Type B pancreatic cell (in vitro differentiated cells): ENCODE data around the gene CCNYL1. TPM values are rescaled to one million over a fixed set of nuclear protein-coding genes. Genes with fewer than 3 reads are reported as not detected.
"Not testable (repeated sequence)": the region's sequence is repeated elsewhere in the genome, so short reads cannot be mapped to it uniquely, and the experiment has no call there.

Experiments
- DNase-seq: peaks from one replicate; pipeline ENCODE4 v3.0.0; 2021; ENCODE audit warnings: mixed read lengths; ENCODE audit not compliant: unreplicated experiment; ENCODE audit errors: extremely low spot score
- H3K27ac Mint-ChIP-seq: 2 replicates; pipeline ENCODE4 v1.8.0; 2021; ENCODE audit warnings: mild to moderate bottlenecking, mixed read lengths
- H3K27me3 Mint-ChIP-seq: 2 replicates; pipeline ENCODE4 v1.8.0; 2021; ENCODE audit warnings: mixed read lengths
- H3K36me3 Mint-ChIP-seq: 2 replicates; pipeline ENCODE4 v1.8.0; 2021; ENCODE audit warnings: mixed read lengths
- H3K4me1 Mint-ChIP-seq: one replicate; pipeline ENCODE4 v1.8.0; 2021; ENCODE audit warnings: mixed read lengths; ENCODE audit not compliant: unreplicated experiment
- H3K4me3 Mint-ChIP-seq: 2 replicates; pipeline ENCODE4 v1.8.0; 2021; ENCODE audit warnings: mild to moderate bottlenecking, mixed read lengths
- H3K9me3 Mint-ChIP-seq: 2 replicates; pipeline ENCODE4 v1.8.0; 2021; ENCODE audit warnings: mixed read lengths
- total RNA-seq: library from RNA; stranded (reverse); gene quantifications from 2 replicates; pipeline ENCODE4 v1.2.1, GENCODE V29; 2021; ENCODE audit warnings: low replicate concordance
- TF ChIP-seq, protein P1 (sequence below): fragments of 200-600 bp; sonication (generic); conservative IDR thresholded peaks from 2 replicates; pipeline ENCODE4 v1.5.0; 2021; ENCODE audit warnings: antibody characterized with exemption, mild to moderate bottlenecking

Gene CCNYL1
- total RNA-seq, 1 donor from 2014 or later, result 20.8 TPM

DNA sequence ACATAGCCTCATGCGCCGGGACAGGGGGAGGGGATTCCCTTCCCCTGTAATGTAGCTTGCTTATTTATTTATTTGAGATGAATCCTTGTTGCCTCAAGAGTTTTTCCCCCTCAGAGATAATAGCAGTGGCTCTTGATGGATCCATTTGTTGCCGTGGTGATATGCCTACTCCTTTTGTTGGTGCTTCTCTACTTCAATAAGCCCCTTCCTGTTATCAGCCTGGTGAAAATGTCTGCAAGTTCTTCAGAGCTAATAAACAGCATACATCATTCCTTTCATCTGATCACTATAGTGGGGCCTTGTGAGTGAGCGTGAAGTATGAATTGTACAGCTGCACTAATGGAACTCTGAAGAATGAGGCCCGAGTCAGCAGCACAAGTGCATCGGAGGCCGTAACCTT lies 38.9 kb downstream of the CCNYL1 start:
- Mint-ChIP-seq H3K4me3 (no peak overlapping the region), H3K4me1 (peaks cover 22% of the 10 kb centered on the region), H3K36me3 (peaks cover 8% of the 10 kb centered on the region), H3K9me3 (no peaks in the 10 kb centered on the region), H3K27ac (no peak overlapping the region), H3K27me3 (no peaks in the 10 kb centered on the region)
- TF ChIP-seq, protein P1, sequence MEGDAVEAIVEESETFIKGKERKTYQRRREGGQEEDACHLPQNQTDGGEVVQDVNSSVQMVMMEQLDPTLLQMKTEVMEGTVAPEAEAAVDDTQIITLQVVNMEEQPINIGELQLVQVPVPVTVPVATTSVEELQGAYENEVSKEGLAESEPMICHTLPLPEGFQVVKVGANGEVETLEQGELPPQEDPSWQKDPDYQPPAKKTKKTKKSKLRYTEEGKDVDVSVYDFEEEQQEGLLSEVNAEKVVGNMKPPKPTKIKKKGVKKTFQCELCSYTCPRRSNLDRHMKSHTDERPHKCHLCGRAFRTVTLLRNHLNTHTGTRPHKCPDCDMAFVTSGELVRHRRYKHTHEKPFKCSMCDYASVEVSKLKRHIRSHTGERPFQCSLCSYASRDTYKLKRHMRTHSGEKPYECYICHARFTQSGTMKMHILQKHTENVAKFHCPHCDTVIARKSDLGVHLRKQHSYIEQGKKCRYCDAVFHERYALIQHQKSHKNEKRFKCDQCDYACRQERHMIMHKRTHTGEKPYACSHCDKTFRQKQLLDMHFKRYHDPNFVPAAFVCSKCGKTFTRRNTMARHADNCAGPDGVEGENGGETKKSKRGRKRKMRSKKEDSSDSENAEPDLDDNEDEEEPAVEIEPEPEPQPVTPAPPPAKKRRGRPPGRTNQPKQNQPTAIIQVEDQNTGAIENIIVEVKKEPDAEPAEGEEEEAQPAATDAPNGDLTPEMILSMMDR, result no peak
- DNase-seq, result no peak

DNA sequence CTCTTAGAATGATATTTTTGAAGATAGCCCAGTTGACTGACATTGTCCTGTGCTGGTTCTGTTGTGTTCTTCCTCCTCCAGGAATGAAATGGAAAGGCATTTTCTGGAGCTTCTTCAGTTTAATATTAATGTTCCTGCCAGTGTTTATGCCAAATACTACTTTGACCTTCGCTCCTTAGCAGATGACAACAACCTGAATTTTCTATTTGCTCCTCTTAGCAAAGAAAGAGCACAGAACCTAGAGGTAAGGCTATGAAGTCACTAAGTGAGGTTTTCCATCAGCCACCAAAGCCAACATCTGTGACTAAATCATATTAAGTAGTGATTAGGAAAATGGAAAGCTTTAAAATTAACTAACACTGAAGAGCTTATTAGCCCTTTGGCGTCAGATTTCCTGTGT lies 39.4 kb downstream of the CCNYL1 start:
- no peak for DNase-seq
- Mint-ChIP-seq H3K27ac (no peak overlapping the region), H3K36me3 (peaks cover 8% of the 10 kb centered on the region), H3K27me3 (no peaks in the 10 kb centered on the region), H3K4me1 (peaks cover 21% of the 10 kb centered on the region), H3K9me3 (no peaks in the 10 kb centered on the region), H3K4me3 (no peak overlapping the region)
- TF ChIP-seq, protein P1, result no peak

DNA sequence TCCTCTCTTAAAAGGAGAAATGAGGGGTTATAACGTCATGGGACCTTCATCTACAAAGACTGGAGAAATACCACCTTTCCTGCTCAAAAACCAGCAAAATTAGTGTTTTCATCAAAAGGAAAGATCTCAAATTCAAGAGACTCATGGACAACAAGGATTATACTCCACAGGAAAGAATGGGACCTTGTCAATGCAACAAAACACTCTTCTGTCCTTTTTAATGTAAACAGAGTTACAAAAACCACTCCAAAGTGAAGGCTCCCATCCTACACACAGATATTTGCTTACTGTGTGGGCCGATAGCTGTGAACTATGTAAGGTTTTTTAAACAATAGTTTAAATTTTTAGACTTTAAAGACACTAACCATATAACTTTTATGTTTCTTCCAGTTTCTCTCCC lies 42.2 kb downstream of the CCNYL1 start:
- not testable (repeated sequence) for DNase-seq, H3K4me3 Mint-ChIP-seq, H3K9me3 Mint-ChIP-seq, H3K27me3 Mint-ChIP-seq, H3K36me3 Mint-ChIP-seq, H3K27ac Mint-ChIP-seq
- H3K4me1 Mint-ChIP-seq, result peaks cover 12% of the 10 kb centered on the region

DNA sequence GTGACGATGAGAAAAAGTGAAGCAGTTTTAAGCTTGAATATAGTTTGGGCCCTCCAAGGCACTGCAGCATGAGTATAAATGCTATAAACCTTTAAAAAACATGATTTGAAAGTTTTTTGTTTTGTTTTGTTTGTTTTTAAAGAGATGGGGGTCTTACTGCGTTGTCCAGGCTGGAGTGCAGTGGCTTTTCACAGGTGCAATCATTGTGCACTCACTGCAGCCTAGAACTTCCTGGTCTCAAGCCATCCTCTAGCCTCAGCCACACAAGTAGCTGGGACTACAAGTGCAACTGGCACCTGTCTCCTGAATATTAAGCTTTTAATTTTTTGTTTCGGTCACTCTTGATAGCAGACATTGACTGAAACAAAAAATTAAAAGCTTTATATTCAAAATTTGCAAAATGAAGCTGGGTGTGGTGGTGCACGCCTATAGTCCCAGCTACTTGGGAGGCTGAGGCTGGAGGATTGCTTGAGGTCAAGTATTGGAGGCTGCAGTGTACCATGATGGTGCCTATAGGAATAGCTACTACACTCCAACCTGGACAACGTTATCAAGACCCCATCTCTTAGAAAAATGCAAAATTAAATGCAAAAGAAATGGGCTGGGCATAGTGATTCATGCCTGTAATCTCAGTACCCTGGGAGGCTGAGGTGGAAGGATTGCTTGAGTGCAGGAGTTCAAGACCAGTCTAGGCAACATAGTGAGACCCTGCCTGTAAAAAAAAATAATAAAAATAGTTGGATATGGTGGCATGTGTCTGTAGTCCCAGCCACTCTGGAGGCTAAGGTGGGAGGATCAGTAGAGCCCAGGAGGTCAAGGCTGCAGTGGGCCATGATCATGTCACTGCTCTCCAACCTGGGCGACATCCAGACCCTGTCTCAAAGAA lies 43.3 kb downstream of the CCNYL1 start:
- no peak overlapping the region for H3K27ac Mint-ChIP-seq
- peaks cover 3% of the 10 kb centered on the region for H3K36me3 Mint-ChIP-seq
- no peak overlapping the region for H3K4me3 Mint-ChIP-seq
- TF ChIP-seq, protein P1, result no peak
- H3K4me1 Mint-ChIP-seq, result peaks cover 12% of the 10 kb centered on the region
- H3K27me3 Mint-ChIP-seq, result no peaks in the 10 kb centered on the region
- DNase-seq, result no peak
- H3K9me3 Mint-ChIP-seq, result no peaks in the 10 kb centered on the region

DNA sequence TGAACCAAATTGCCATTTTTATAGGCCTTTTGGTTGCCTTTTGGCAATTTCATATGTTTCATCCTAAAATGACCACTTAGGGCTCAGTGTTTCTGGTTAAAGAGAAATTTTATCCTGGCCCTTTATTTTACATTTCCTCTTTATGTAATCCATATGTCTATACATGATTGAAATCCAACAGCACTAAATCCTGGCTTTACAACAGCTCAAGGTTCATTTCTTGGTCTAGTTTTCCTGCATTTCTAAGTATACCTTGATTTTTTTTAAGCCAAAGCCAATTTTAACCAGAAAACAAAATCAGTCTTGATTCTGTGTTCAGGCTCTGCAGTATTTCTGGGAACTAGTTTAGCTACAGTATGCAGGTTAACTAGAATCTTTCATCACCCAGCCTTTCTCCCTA lies 46.6 kb downstream of the CCNYL1 start:
- TF ChIP-seq, protein P1, result no peak
- H3K4me3 Mint-ChIP-seq, result no peak overlapping the region
- no peak for DNase-seq
- H3K36me3 Mint-ChIP-seq, result peaks cover 3% of the 10 kb centered on the region
- no peaks in the 10 kb centered on the region for H3K4me1 Mint-ChIP-seq
- H3K27me3 Mint-ChIP-seq, result peaks cover 7% of the 10 kb centered on the region
- H3K9me3 Mint-ChIP-seq, result no peaks in the 10 kb centered on the region
- H3K27ac Mint-ChIP-seq, result no peak overlapping the region

DNA sequence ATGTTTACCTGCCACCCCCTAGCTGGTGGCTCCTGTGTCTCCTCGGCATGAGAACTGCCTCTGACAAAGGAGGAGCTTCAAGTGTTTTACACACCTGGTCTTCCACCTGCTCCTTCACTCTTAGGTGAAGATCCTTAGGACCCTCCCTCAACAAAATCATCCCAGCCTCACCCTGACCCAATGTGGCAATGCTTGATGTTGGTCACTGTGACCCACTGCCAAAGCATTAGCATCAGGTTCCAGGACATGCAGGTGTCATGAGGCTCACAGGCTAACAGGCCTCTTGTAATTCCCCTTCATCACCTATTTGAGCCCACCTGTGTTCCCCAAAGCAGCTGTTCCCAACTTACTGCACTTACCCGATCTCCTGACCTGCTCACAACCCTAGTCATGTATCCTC lies 48.5 kb downstream of the CCNYL1 start:
- no peak for DNase-seq
- TF ChIP-seq, protein P1, result no peak

More for the DNA sequence above, 48.5 kb downstream of the CCNYL1 start:
- no peaks in the 10 kb centered on the region for H3K36me3 Mint-ChIP-seq
- H3K9me3 Mint-ChIP-seq, result no peaks in the 10 kb centered on the region
- no peak overlapping the region for H3K27ac Mint-ChIP-seq
- H3K4me3 Mint-ChIP-seq, result no peak overlapping the region
- peaks cover 19% of the 10 kb centered on the region for H3K27me3 Mint-ChIP-seq
- peaks cover 7% of the 10 kb centered on the region for H3K4me1 Mint-ChIP-seq
